ENCODE measurements around the gene PEX13. TPM values are rescaled to one million over a fixed set of nuclear protein-coding genes. Genes with fewer than 3 reads are reported as not detected.

Gene PEX13
- total and polyA plus RNA-seq, 2 donors (not counting 3 experiments of a cell fraction or from before 2014, with no cell fraction given), result 18.0 to 21.0 TPM

DNA sequence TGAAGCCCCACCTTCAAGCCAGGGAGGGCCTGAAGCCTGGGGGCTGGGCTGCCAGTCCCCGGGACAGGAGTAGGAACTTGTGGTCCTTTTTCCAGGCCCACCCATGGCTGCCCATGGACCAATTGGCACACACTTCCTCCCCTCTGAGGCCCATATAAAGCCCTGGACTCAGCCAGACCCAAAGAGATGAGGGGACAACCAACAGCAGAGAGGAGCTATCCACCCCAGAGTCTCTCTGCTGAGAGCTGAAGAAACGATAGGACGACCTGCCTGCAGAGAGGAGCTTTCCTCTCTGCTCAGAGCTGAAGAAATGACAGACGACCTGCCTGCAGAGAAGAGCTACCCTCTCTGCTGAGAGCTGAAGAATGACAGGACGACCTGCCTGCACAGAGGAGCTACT, 43.8 kb upstream of the PEX13 start:
- Histone ChIP-seq H2AFZ (ENCODE audit: low read depth, low read length) (no peak overlapping the region), H3K9me1 (replicated peaks; ENCODE audit: control insufficient read depth, extremely low read depth, insufficient read depth, low read length) (no peaks in the 10 kb centered on the region), H3K4me1 (ENCODE audit: control insufficient read depth, extremely low read depth, insufficient read depth, low read length) (no peaks in the 10 kb centered on the region), H4K20me1 (replicated peaks; ENCODE audit: control insufficient read depth, extremely low read depth, insufficient read depth, low read length) (no peaks in the 10 kb centered on the region), H3K27ac (ENCODE audit: insufficient read depth, low read depth, low read length) (no peak overlapping the region), H3K9me3 (replicated peaks; ENCODE audit: control insufficient read depth, insufficient read depth, low read length) (no peaks in the 10 kb centered on the region), H3K4me3 (replicated peaks in 1 of 3; ENCODE audit: insufficient read depth in 1 of 3, low read depth in 1 of 3, low read length in 3 of 3) (no peak overlapping the region), H3K79me2 (ENCODE audit: control insufficient read depth, insufficient read depth, low read length) (no peaks in the 10 kb centered on the region), H3K36me3 (ENCODE audit: control insufficient read depth in 2 of 2, extremely low read depth in 1 of 2, insufficient read depth in 2 of 2, low read length in 2 of 2) (no peaks in the 10 kb centered on the region), H3K4me2 (ENCODE audit: insufficient read depth, low read length) (no peak overlapping the region), H3K9ac (replicated peaks; ENCODE audit: extremely low read depth, insufficient read depth, low read length) (no peak overlapping the region), H3K27me3 (ENCODE audit: control insufficient read depth in 2 of 2, insufficient read depth in 2 of 2, low read length in 2 of 2) (no peaks in the 10 kb centered on the region)
- POLR2A ChIA-PET, result no interaction called here
- no peak for TF ChIP-seq JUN (IDR thresholded peaks at IDR 0.05; ENCODE audit: borderline replicate concordance, insufficient read depth, insufficient read length, low read depth)
- TF ChIP-seq, protein P1, sequence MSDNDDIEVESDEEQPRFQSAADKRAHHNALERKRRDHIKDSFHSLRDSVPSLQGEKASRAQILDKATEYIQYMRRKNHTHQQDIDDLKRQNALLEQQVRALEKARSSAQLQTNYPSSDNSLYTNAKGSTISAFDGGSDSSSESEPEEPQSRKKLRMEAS (IDR thresholded peaks at IDR 0.05; ENCODE audit: insufficient read depth, insufficient read length), result no peak
- CTCF ChIA-PET, result interaction anchor here (0.9 to 1.7 kb wide), 3 partner anchors 9 to 267 kb away, joined by 3 to 6 read pairs (median 5); no protein-coding TSS in a partner anchor
- intact Hi-C loops (cut with micrococcal nuclease), result no loop called here
- no peak for FAIRE-seq
- BruUV-seq (replicated peaks), result no TSS peak
- DNase-seq (ENCODE audit: low read depth, low spot score), result no peak
- dilution Hi-C loops (cut with MboI; ENCODE audit: extremely low pct_ligation_motif_present, low sequenced_read_pairs), result no loop called here

DNA sequence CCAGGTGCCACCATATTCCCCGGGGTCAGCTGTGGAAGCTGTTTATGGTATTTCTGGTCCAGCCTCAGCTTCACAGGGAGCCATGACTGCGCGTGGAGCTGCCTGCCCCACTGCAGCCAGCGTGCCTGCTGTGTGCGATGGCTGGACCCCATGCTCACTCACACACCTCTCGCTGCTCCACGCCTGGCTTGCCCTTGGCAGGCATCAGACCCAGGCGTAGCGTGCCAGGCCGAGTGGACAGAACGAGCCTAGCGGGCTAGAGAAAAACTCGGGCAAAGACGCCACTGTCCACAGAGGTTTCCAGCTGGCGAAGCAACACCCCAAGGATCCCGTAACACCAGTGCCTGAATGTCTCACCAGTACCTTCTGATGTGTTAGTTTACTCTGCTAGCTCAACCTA, 42.9 kb upstream of the PEX13 start:
- DNase-seq (ENCODE audit: low read depth, low spot score), result no peak
- no peak overlapping the region for H3K27ac ChIP-seq (ENCODE audit: insufficient read depth, low read depth, low read length)
- TF ChIP-seq POLR2A (IDR thresholded peaks at IDR 0.05; ENCODE audit: low read depth, low read length) (no peak), MYC (IDR thresholded peaks at IDR 0.05; ENCODE audit: low read depth, low read length) (no peak), JUN (IDR thresholded peaks at IDR 0.05; ENCODE audit: borderline replicate concordance, insufficient read depth, insufficient read length, low read depth) (no peak), GATA2 (IDR thresholded peaks at IDR 0.05; ENCODE audit: insufficient read depth, insufficient read length, low read depth, low read length) (no peak), FOS (IDR thresholded peaks at IDR 0.05; ENCODE audit: borderline replicate concordance, insufficient read depth, low read length) (no peak), POLR2AphosphoS5 (IDR thresholded peaks at IDR 0.05; ENCODE audit: insufficient read depth, low read depth, low read length) (no peak), EZH2 (IDR thresholded peaks at IDR 0.05; ENCODE audit: borderline replicate concordance, low read depth, low read length, severe bottlenecking) (no peak)
- TF ChIP-seq, protein P1 (IDR thresholded peaks at IDR 0.05; ENCODE audit: insufficient read depth, insufficient read length), result no peak
- TF ChIP-seq, protein P2, sequence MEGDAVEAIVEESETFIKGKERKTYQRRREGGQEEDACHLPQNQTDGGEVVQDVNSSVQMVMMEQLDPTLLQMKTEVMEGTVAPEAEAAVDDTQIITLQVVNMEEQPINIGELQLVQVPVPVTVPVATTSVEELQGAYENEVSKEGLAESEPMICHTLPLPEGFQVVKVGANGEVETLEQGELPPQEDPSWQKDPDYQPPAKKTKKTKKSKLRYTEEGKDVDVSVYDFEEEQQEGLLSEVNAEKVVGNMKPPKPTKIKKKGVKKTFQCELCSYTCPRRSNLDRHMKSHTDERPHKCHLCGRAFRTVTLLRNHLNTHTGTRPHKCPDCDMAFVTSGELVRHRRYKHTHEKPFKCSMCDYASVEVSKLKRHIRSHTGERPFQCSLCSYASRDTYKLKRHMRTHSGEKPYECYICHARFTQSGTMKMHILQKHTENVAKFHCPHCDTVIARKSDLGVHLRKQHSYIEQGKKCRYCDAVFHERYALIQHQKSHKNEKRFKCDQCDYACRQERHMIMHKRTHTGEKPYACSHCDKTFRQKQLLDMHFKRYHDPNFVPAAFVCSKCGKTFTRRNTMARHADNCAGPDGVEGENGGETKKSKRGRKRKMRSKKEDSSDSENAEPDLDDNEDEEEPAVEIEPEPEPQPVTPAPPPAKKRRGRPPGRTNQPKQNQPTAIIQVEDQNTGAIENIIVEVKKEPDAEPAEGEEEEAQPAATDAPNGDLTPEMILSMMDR (IDR thresholded peaks at IDR 0.05; ENCODE audit: extremely low read depth in 1 of 2, insufficient read depth in 1 of 2, low read depth in 1 of 2, low read length in 2 of 2), result no peak
- H2AFZ ChIP-seq (ENCODE audit: low read depth, low read length), result no peak overlapping the region
- no peak overlapping the region for H3K4me2 ChIP-seq (ENCODE audit: insufficient read depth, low read length)
- H4K20me1 ChIP-seq (replicated peaks; ENCODE audit: control insufficient read depth, extremely low read depth, insufficient read depth, low read length), result no peaks in the 10 kb centered on the region
- POLR2A ChIA-PET, result no interaction called here
- no peaks in the 10 kb centered on the region for H3K79me2 ChIP-seq (ENCODE audit: control insufficient read depth, insufficient read depth, low read length)
- H3K9ac ChIP-seq (replicated peaks; ENCODE audit: extremely low read depth, insufficient read depth, low read length), result no peak overlapping the region
- no peaks in the 10 kb centered on the region for H3K4me1 ChIP-seq (ENCODE audit: control insufficient read depth, extremely low read depth, insufficient read depth, low read length)
- H3K9me3 ChIP-seq (replicated peaks; ENCODE audit: control insufficient read depth, insufficient read depth, low read length), result no peaks in the 10 kb centered on the region
- no peaks in the 10 kb centered on the region for H3K9me1 ChIP-seq (replicated peaks; ENCODE audit: control insufficient read depth, extremely low read depth, insufficient read depth, low read length)
- intact Hi-C loops (cut with micrococcal nuclease), result no loop called here
- FAIRE-seq, result no peak
- no peaks in the 10 kb centered on the region for H3K27me3 ChIP-seq (ENCODE audit: control insufficient read depth in 2 of 2, insufficient read depth in 2 of 2, low read length in 2 of 2)
- no peaks in the 10 kb centered on the region for H3K36me3 ChIP-seq (ENCODE audit: control insufficient read depth in 2 of 2, extremely low read depth in 1 of 2, insufficient read depth in 2 of 2, low read length in 2 of 2)
- H3K4me3 ChIP-seq (replicated peaks in 1 of 3; ENCODE audit: insufficient read depth in 1 of 3, low read depth in 1 of 3, low read length in 3 of 3), result no peak overlapping the region
- CTCF ChIA-PET, result interaction anchor here (1.2 to 1.7 kb wide), 2 partner anchors 10 to 24 kb away, joined by 5 to 6 read pairs; no protein-coding TSS in a partner anchor
- no TSS peak for BruUV-seq (replicated peaks)
- dilution Hi-C loops (cut with MboI; ENCODE audit: extremely low pct_ligation_motif_present, low sequenced_read_pairs), result no loop called here
